Fibroblast of gingiva (primary cell): ENCODE measurements around the gene RASL11A.
"Not testable (repeated sequence)": the region's sequence is repeated elsewhere in the genome, so short reads cannot be mapped to it uniquely, and the experiment has no call there.

Experiments used
- DNase-seq: peaks from one replicate; pipeline ENCODE4 v3.0.0-alpha.2; 2011; ENCODE audit warnings: low read depth

Gene RASL11A

GRCh38 chr13:27300941-27301586, 30.4 kb downstream of the RASL11A start:
- DNase-seq = no peak

- no peak for DNase-seq
Measured at GRCh38 chr13:27302643-27303262, 32.1 kb downstream of the RASL11A start.

GRCh38 chr13:27304099-27304498, 33.5 kb downstream of the RASL11A start:
- no peak for DNase-seq

GRCh38 chr13:27304611-27305010, 34.0 kb downstream of the RASL11A start:
- no peak for DNase-seq

DNA sequence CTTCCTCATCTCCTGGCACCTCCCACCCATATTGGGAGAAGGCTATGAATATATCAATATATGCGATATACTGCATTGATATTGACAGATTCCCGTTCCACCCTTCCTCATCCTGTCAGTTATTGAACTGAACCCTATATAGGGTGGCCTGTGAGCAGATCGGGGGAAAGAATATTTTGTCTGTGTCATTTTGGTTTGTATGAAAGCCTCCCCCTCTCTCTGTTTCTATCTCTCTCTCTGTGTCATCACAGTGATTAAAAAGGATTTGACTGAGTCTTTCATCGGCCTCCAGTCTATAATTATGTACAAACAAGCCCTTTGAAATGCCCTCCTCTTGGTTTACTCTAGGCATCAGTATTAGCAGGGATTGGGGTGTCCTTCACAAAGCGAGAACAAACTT, 35.7 kb downstream of the RASL11A start:
- DNase-seq = no peak

- DNase-seq = no peak
Measured at GRCh38 chr13:27308941-27309340, 38.3 kb downstream of the RASL11A start.

GRCh38 chr13:27309401-27309958, 38.9 kb downstream of the RASL11A start:
- no peak for DNase-seq

- no peak for DNase-seq
Measured at GRCh38 chr13:27309967-27310598, 39.5 kb downstream of the RASL11A start.

DNA sequence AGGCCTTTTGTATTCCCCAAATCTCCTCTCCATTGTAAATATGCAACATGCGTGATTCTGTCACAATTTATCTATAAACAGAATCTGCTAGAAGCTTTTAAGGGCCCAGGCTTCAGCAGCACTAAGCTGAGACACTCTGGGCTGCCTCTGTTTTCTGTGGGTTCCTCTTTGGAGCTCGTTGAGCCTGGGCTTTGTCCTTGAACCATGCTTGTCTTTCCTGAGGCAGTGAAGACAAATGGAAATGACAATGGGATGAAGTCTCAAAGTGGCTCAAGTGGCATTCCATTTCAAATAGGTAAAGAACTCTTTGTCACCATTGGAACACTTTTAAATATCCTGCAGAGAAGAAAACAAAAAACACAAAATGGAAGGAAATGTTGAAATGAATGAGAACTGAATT, 40.3 kb downstream of the RASL11A start:
- DNase-seq = no peak

- no peak for DNase-seq
Measured at GRCh38 chr13:27311518-27312210, 41.0 kb downstream of the RASL11A start.

- no peak for DNase-seq
Measured at GRCh38 chr13:27313770-27314169, 43.1 kb downstream of the RASL11A start.

DNA sequence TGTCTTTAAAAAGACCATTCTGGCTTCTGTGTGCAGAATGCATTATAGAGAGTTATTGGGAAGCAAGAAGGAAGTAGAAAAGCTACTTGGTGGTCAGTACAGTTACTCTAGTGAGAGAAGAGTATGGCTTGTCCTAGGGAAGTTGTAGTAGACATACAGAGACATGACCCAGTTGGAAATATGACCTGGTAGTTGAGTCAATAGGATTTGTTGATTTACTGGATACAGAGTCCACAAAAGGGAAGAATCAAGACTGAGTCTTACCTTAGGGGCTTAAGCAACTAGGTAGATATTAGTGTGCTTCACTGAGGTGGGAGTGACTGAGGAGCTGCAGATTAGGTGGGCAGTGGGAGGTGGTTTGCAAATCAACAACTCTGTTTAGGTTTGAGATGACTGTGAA, 48.8 kb downstream of the RASL11A start:
- DNase-seq = no peak

- no peak for DNase-seq
Measured at GRCh38 chr13:27321468-27322431, 51.1 kb downstream of the RASL11A start.

DNA sequence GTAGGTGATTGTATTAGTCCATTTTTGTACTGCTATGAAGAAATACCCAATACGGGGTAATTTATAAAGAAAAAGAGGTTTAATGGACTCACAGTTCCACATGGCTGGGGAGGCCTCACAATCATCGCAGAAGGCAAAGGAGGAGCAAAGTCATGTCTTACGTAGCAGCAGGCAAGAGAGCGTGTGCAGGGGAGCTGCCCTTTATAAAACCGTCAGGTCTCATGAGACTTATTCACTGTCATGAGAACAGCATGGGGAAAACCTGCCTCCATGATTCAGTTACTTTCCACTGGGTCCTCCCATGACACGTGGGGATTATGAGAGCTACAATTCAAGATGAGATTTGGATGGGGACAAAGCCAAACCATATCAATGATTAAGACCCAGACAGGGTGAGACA, 51.8 kb downstream of the RASL11A start:
- DNase-seq = not testable (repeated sequence)
